GM23338 (cell line): ENCODE measurements around the gene FOXC2. TPM values are rescaled to one million over a fixed set of nuclear protein-coding genes. Genes with fewer than 3 reads are reported as not detected.

ENCODE experiments used
- ATAC-seq: fragments of 200-7000 bp; cut with Tn5 transposase; 3 replicates; pipeline ENCODE4 v1.9.1; 2020
- DNase-seq: peaks from one replicate; pipeline ENCODE4 v3.0.0-alpha.2; 2015; ENCODE audit warnings: low spot score
- H2AFZ ChIP-seq: fragments of 200-600 bp; sonication (generic); 2 replicates; pipeline ENCODE4 v1.8.0; 2016; ENCODE audit warnings: antibody characterized with exemption, mild to moderate bottlenecking, moderate library complexity
- H3F3A ChIP-seq: fragments of 200-600 bp; sonication (generic); replicated peaks from 2 replicates; pipeline ENCODE4 v1.8.0; 2017; ENCODE audit warnings: antibody characterized with exemption, mixed run types, low read depth
- H3K27ac ChIP-seq: fragments of 200-600 bp; sonication (generic); 2 replicates; pipeline ENCODE4 v1.6.1; 2016; ENCODE audit warnings: low read depth
- H3K27me3 ChIP-seq: fragments of 200-600 bp; sonication (generic); 2 replicates; pipeline ENCODE4 v1.8.0; 2016; ENCODE audit warnings: mild to moderate bottlenecking, mixed run types, moderate library complexity; ENCODE audit not compliant: insufficient read depth
- H3K36me3 ChIP-seq: fragments of 200-600 bp; sonication (generic); 2 replicates; pipeline ENCODE4 v1.8.0; 2016; ENCODE audit warnings: mild to moderate bottlenecking; ENCODE audit not compliant: insufficient read depth
- H3K4me1 ChIP-seq: fragments of 200-600 bp; sonication (generic); 2 replicates; pipeline ENCODE4 v1.8.0; 2016; ENCODE audit warnings: mild to moderate bottlenecking, moderate library complexity; ENCODE audit not compliant: insufficient read depth
- H3K4me2 ChIP-seq: fragments of 200-600 bp; sonication (generic); 2 replicates; pipeline ENCODE4 v1.7.1; 2017; ENCODE audit warnings: mixed run types
- H3K4me3 ChIP-seq: fragments of 200-600 bp; sonication (generic); 2 replicates; pipeline ENCODE4 v1.6.1; 2016; ENCODE audit warnings: mixed run types
- H3K79me2 ChIP-seq: fragments of 200-600 bp; sonication (generic); replicated peaks from 2 replicates; pipeline ENCODE4 v1.8.0; 2017; ENCODE audit warnings: mild to moderate bottlenecking; ENCODE audit not compliant: insufficient read depth
- H3K9me2 ChIP-seq: fragments of 200-600 bp; sonication (generic); 2 replicates; pipeline ENCODE4 v1.8.0; 2017; ENCODE audit not compliant: insufficient read depth
- H4K20me1 ChIP-seq: fragments of 200-600 bp; sonication (generic); replicated peaks from 2 replicates; pipeline ENCODE4 v1.8.0; 2017; ENCODE audit warnings: mild to moderate bottlenecking; ENCODE audit not compliant: insufficient read depth
- H3K27ac Mint-ChIP-seq: 2 replicates; pipeline ENCODE4 v1.8.0; 2020; ENCODE audit warnings: inconsistent platforms, mild to moderate bottlenecking, moderate library complexity, mixed read lengths
- H3K27me3 Mint-ChIP-seq: 3 replicates; pipeline ENCODE4 v1.8.0; 2022; ENCODE audit warnings: low read depth, mild to moderate bottlenecking, moderate library complexity, mixed read lengths, inconsistent platforms; ENCODE audit not compliant: insufficient read depth, poor library complexity
- H3K36me3 Mint-ChIP-seq: 3 replicates; pipeline ENCODE4 v1.8.0; 2021; ENCODE audit warnings: low read depth, mild to moderate bottlenecking, inconsistent platforms, moderate library complexity, mixed read lengths
- H3K4me1 Mint-ChIP-seq: 3 replicates; pipeline ENCODE4 v1.8.0; 2020; ENCODE audit warnings: mild to moderate bottlenecking, inconsistent platforms, mixed read lengths
- H3K4me3 Mint-ChIP-seq: 3 replicates; pipeline ENCODE4 v1.8.0; 2021; ENCODE audit warnings: moderate library complexity, mild to moderate bottlenecking, inconsistent platforms, mixed read lengths
- H3K9me3 Mint-ChIP-seq: 3 replicates; pipeline ENCODE4 v1.8.0; 2020; ENCODE audit warnings: moderate library complexity, mild to moderate bottlenecking, inconsistent platforms, mixed read lengths
- CREB1 ChIP-seq: fragments of 250-450 bp; sonication (Bioruptor Pico); IDR thresholded peaks from 2 replicates; pipeline ENCODE4 v1.5.0; 2020; ENCODE audit warnings: low read depth, mild to moderate bottlenecking, moderate library complexity
- CTCF ChIP-seq, 2 experiments: fragments of 200-600 bp in 1 of 2; sonication (generic) in 1 of 2; conservative IDR thresholded peaks; 2 replicates each; pipeline versions ENCODE4 v1.5.1 to v1.6.1; 2016 to 2017; ENCODE audit warnings: antibody characterized with exemption in 2 of 2, low read depth in 2 of 2, mild to moderate bottlenecking in 2 of 2, moderate library complexity in 1 of 2
- EZH2phosphoT487 ChIP-seq: fragments of 200-600 bp; sonication (generic); IDR thresholded peaks from one replicate; pipeline ENCODE4 v1.8.1; 2018; ENCODE audit warnings: antibody characterized with exemption; ENCODE audit not compliant: unreplicated experiment
- NANOG ChIP-seq: IDR thresholded peaks from 2 replicates; pipeline ENCODE4 v1.6.1; 2016; ENCODE audit warnings: antibody characterized with exemption, borderline replicate concordance
- STAT1 ChIP-seq: IDR thresholded peaks from one replicate; pipeline ENCODE4 v1.6.1; 2016; ENCODE audit warnings: antibody characterized with exemption; ENCODE audit not compliant: unreplicated experiment
- ZNF331 ChIP-seq: fragments of 250-450 bp; sonication (Bioruptor Pico); IDR thresholded peaks from 2 replicates; pipeline ENCODE4 v1.5.0; 2020; ENCODE audit warnings: low read depth, mild to moderate bottlenecking, moderate library complexity
- polyA plus RNA-seq: library from polyadenylated mRNA; unstranded; fragments of >200 nt; fragmentation: Nextera tagmentation; extraction: Ambion mirVana; gene quantifications from 2 replicates; pipeline ENCODE4 v1.2.1, GENCODE V29; 2016
- total RNA-seq: library from RNA; depleted of rRNA; stranded (reverse); fragments of >200 nt; shearing (Covaris generic); gene quantifications from 2 replicates; pipeline ENCODE4 v1.2.3, GENCODE V29; 2014
- TF ChIP-seq, protein P1 (sequence below): fragments of 250-450 bp; sonication (Bioruptor Pico); IDR thresholded peaks from 2 replicates; pipeline ENCODE4 v1.5.0; 2020; ENCODE audit warnings: mild to moderate bottlenecking, moderate library complexity

The FOXC2 gene
- total and polyA plus RNA-seq, 2 experiments from 2014 or later, result 0.16 TPM; not detected in 1

DNA sequence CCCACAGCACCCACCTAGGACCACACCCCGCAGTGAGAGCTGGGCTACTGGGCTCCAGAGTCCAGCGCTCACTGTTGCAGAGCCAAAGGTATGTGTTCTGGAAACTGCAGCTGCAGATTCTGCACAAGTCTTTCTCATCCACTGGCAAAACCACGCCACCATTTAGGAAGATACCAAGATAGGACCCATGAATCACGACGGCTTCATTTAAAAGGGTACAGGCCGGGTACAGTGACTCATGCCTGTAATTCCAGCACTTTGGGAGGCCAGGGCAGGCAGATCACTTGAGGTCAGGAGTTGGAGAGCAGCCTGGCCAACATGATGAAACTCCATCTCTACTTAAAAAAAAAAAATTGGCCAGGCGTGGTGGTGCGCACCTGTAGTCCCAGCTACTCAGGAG, 37.5 kb upstream of the FOXC2 start (continued):
- TF ChIP-seq CTCF (conservative IDR thresholded peaks at IDR 0.05; ENCODE audit: low read depth in 2 of 2) (no peak), ZNF331 (CRISPR knock-in tag) (no peak)

- no peak overlapping the region for H3K4me2 ChIP-seq
Measured at GRCh38 chr16:86530251-86531190, 36.1 kb upstream of the FOXC2 start.

More at GRCh38 chr16:86530251-86531190, 36.1 kb upstream of the FOXC2 start:
- Mint-ChIP-seq H3K27me3 (peaks cover 13% of the 10 kb centered on the region), H3K9me3 (peaks cover 23% of the 10 kb centered on the region; the same call in 2 of the 3 replicates), H3K27ac (no peak overlapping the region), H3K4me1 (no peaks in the 10 kb centered on the region), H3K36me3 (peaks cover 11% of the 10 kb centered on the region; the same call in 1 of the 3 replicates), H3K4me3 (no peak overlapping the region)
- Histone ChIP-seq H4K20me1 (no peaks in the 10 kb centered on the region), H3K4me1 (0 out of 2 replicates have a peak, but pooled peaks cover 3% of the 10 kb centered on the region), H3K79me2 (no peaks in the 10 kb centered on the region), H3K9me2 (no peaks in the 10 kb centered on the region), H3K36me3 (no peaks in the 10 kb centered on the region), H2AFZ (no peak overlapping the region), H3K27ac (0 out of 2 replicates have a peak overlapping the region, but pooled peaks have one; percentile 42), H3K4me3 (no peak overlapping the region), H3K27me3 (no peaks in the 10 kb centered on the region), H3F3A (no peaks in the 10 kb centered on the region)
- DNase-seq, result no peak
- no peak for ATAC-seq
- no peak for TF ChIP-seq CREB1
- no peak for TF ChIP-seq NANOG
- TF ChIP-seq STAT1, result no peak
- TF ChIP-seq, protein P1, sequence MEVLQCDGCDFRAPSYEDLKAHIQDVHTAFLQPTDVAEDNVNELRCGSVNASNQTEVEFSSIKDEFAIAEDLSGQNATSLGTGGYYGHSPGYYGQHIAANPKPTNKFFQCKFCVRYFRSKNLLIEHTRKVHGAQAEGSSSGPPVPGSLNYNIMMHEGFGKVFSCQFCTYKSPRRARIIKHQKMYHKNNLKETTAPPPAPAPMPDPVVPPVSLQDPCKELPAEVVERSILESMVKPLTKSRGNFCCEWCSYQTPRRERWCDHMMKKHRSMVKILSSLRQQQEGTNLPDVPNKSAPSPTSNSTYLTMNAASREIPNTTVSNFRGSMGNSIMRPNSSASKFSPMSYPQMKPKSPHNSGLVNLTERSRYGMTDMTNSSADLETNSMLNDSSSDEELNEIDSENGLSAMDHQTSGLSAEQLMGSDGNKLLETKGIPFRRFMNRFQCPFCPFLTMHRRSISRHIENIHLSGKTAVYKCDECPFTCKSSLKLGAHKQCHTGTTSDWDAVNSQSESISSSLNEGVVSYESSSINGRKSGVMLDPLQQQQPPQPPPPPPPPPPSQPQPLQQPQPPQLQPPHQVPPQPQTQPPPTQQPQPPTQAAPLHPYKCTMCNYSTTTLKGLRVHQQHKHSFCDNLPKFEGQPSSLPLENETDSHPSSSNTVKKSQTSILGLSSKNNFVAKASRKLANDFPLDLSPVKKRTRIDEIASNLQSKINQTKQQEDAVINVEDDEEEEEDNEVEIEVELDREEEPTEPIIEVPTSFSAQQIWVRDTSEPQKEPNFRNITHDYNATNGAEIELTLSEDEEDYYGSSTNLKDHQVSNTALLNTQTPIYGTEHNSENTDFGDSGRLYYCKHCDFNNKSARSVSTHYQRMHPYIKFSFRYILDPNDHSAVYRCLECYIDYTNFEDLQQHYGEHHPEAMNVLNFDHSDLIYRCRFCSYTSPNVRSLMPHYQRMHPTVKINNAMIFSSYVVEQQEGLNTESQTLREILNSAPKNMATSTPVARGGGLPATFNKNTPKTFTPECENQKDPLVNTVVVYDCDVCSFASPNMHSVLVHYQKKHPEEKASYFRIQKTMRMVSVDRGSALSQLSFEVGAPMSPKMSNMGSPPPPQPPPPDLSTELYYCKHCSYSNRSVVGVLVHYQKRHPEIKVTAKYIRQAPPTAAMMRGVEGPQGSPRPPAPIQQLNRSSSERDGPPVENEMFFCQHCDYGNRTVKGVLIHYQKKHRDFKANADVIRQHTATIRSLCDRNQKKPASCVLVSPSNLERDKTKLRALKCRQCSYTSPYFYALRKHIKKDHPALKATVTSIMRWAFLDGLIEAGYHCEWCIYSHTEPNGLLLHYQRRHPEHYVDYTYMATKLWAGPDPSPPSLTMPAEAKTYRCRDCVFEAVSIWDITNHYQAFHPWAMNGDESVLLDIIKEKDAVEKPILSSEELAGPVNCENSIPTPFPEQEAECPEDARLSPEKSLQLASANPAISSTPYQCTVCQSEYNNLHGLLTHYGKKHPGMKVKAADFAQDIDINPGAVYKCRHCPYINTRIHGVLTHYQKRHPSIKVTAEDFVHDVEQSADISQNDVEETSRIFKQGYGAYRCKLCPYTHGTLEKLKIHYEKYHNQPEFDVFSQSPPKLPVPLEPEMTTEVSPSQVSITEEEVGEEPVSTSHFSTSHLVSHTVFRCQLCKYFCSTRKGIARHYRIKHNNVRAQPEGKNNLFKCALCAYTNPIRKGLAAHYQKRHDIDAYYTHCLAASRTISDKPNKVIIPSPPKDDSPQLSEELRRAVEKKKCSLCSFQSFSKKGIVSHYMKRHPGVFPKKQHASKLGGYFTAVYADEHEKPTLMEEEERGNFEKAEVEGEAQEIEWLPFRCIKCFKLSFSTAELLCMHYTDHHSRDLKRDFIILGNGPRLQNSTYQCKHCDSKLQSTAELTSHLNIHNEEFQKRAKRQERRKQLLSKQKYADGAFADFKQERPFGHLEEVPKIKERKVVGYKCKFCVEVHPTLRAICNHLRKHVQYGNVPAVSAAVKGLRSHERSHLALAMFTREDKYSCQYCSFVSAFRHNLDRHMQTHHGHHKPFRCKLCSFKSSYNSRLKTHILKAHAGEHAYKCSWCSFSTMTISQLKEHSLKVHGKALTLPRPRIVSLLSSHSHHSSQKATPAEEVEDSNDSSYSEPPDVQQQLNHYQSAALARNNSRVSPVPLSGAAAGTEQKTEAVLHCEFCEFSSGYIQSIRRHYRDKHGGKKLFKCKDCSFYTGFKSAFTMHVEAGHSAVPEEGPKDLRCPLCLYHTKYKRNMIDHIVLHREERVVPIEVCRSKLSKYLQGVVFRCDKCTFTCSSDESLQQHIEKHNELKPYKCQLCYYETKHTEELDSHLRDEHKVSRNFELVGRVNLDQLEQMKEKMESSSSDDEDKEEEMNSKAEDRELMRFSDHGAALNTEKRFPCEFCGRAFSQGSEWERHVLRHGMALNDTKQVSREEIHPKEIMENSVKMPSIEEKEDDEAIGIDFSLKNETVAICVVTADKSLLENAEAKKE (CRISPR knock-in tag), result no peak
- no peak for TF ChIP-seq EZH2phosphoT487
